Thymus (tissue), 11 donors: Measurements from ENCODE around the gene RPL38. TPM values are rescaled to one million over a fixed set of nuclear protein-coding genes. Genes with fewer than 3 reads are reported as not detected.

ENCODE experiments used
- DNase-seq, 9 donors: peaks; one replicate each; pipeline ENCODE4 v3.0.0-alpha.2; 2013; ENCODE audit warnings: low spot score in 9 of 9, low read depth in 6 of 9, missing footprints in 1 of 9
- H3K27ac ChIP-seq, 2 donors: one replicate each; pipeline ENCODE4 v1.5.1; 2013; ENCODE audit warnings: control low read depth in 1 of 2, low read depth in 1 of 2, low read length in 1 of 2, mild to moderate bottlenecking in 1 of 2, moderate library complexity in 1 of 2
- H3K27me3 ChIP-seq, 2 donors: one replicate each; pipeline ENCODE4 v1.5.1; 2013; ENCODE audit warnings: low read length in 1 of 2; ENCODE audit not compliant: control insufficient read depth in 2 of 2, insufficient read depth in 1 of 2
- H3K36me3 ChIP-seq, 2 donors: one replicate each; pipeline ENCODE4 v1.5.1; 2013; ENCODE audit warnings: low read length in 1 of 2, mild to moderate bottlenecking in 1 of 2, moderate library complexity in 1 of 2; ENCODE audit not compliant: control insufficient read depth in 2 of 2, insufficient read depth in 2 of 2
- H3K4me1 ChIP-seq, 2 donors: one replicate each; pipeline ENCODE4 v1.5.1; 2013; ENCODE audit warnings: low read length in 2 of 2; ENCODE audit not compliant: control insufficient read depth in 2 of 2, insufficient read depth in 2 of 2
- H3K4me3 ChIP-seq, 2 donors: one replicate each; pipeline ENCODE4 v1.5.1; 2013; ENCODE audit warnings: low read length in 2 of 2, control low read depth in 1 of 2, mild to moderate bottlenecking in 1 of 2
- H3K9me3 ChIP-seq, 2 donors: one replicate each; pipeline ENCODE4 v1.5.1; 2013; ENCODE audit warnings: low read length in 1 of 2, mild to moderate bottlenecking in 1 of 2; ENCODE audit not compliant: control insufficient read depth in 2 of 2, insufficient read depth in 1 of 2
- WGBS: extraction: QIAGEN DNeasy Blood & Tissue Kit; methylation state at CpG from one replicate; pipeline ENCODE4 v1.1.7; 2013; 5-methylcytosine and 5-hydroxymethylcytosine counted together
- polyA plus RNA-seq: library from polyadenylated mRNA; stranded (reverse); fragments of 200-250 nt; gene quantifications from one replicate; pipeline ENCODE4 v1.2.3, GENCODE V29; 2013
- total RNA-seq: library from RNA; stranded (reverse); fragments of 120-200 nt; gene quantifications from one replicate; pipeline ENCODE4 v1.2.4, GENCODE V29; 2013
- donor health status: healthy.

Gene RPL38
- total and polyA plus RNA-seq, 2 donors: 2,116 to 3,433 TPM

DNA sequence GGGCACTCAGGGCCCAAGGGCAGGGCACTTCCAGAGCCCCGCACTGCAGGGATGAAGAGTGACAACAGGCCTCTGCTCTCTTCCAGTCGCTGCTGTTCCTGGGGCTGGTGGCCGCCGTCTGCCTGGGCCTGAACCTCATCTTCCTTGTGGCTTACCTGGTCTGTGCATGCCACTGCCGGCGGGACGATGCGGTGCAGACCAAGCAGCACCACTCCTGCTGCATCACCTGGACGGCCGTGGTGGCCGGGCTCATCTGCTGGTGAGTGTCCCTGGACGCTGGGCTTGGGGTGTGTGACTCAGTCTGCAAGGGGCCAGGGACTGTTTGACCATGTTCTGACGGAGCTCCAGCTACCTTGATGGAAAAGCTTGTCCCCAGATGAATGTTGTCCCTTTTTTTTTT lies 18.9 kb downstream of the RPL38 start:
- H3K27ac ChIP-seq: no peak overlapping the region
- 96% methylated on average over 13 of the region's 13 CpGs for WGBS

DNA sequence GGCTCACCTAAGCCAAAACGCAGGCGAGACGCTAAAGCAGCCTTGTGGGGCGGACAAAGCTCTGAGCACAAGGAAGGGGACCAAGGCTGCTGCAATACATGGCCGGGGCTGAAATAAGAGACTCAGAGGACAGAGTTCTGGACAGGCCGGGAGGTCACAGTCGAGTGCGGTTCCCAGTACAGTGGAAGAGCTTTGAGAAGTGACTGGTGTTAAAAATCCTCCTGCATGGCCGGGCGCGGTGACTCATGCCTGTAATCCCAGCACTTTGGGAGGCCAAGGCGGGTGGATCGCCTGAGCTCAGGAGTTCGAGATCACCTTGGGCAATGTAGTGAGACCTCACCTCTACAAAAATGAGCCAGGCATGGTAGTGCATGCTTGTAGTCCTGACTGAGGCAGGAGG lies 20.4 kb downstream of the RPL38 start:
- Histone ChIP-seq H3K27ac (no peak overlapping the region), H3K9me3 (peaks cover 0 to 3% of the 10 kb centered on the region in 2 donors), H3K36me3 (no peaks in the 10 kb centered on the region), H3K4me1 (no peaks in the 10 kb centered on the region), H3K27me3 (no peaks in the 10 kb centered on the region), H3K4me3 (no peak overlapping the region)
- DNase-seq: no peak
- WGBS: 98% methylated on average over 14 of the region's 14 CpGs

More for the DNA sequence above, 18.9 kb downstream of the RPL38 start:
- peaks cover 0 to 2% of the 10 kb centered on the region in 2 donors for H3K27me3 ChIP-seq
- peaks cover 0 to under 1% of the 10 kb centered on the region in 2 donors for H3K4me1 ChIP-seq
- DNase-seq: no peak
- no peaks in the 10 kb centered on the region for H3K36me3 ChIP-seq
- H3K9me3 ChIP-seq: peaks cover 0 to 3% of the 10 kb centered on the region in 2 donors
- H3K4me3 ChIP-seq: no peak overlapping the region

- Histone ChIP-seq H3K27ac (no peak overlapping the region), H3K36me3 (no peaks in the 10 kb centered on the region), H3K4me3 (no peak overlapping the region), H3K27me3 (no peaks in the 10 kb centered on the region), H3K9me3 (no peaks in the 10 kb centered on the region), H3K4me1 (no peaks in the 10 kb centered on the region)
- 98% methylated on average over 20 of the region's 20 CpGs for WGBS
- no peak for DNase-seq
Measured at GRCh38 chr17:74224959-74225725, 21.7 kb downstream of the RPL38 start.

DNA sequence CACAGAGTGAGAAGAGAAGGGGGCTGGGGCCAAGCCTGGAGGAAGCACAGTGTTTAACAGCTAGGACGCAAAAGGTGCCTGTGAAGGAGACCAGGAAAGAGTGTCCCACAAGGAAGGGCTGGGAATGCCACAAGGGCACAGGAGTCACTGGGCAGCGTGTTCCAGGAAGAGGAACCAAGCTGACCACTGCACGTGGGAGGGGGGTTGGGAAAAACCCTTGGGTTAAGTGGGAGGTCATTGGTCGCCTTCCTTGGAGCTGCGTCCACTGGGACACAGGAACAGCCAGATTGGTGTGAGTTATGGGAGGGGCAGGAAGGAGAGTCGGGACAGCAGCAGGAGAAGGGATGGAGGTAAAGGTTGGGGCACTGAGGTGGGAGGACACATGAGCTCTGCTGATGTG lies 22.8 kb downstream of the RPL38 start:
- no peaks in the 10 kb centered on the region for H3K4me1 ChIP-seq
- H3K9me3 ChIP-seq: no peaks in the 10 kb centered on the region
- 97% methylated on average over 6 of the region's 6 CpGs for WGBS
- no peak overlapping the region for H3K27ac ChIP-seq
- no peaks in the 10 kb centered on the region for H3K27me3 ChIP-seq
- H3K4me3 ChIP-seq: no peak overlapping the region
- no peak for DNase-seq
- H3K36me3 ChIP-seq: no peaks in the 10 kb centered on the region

DNA sequence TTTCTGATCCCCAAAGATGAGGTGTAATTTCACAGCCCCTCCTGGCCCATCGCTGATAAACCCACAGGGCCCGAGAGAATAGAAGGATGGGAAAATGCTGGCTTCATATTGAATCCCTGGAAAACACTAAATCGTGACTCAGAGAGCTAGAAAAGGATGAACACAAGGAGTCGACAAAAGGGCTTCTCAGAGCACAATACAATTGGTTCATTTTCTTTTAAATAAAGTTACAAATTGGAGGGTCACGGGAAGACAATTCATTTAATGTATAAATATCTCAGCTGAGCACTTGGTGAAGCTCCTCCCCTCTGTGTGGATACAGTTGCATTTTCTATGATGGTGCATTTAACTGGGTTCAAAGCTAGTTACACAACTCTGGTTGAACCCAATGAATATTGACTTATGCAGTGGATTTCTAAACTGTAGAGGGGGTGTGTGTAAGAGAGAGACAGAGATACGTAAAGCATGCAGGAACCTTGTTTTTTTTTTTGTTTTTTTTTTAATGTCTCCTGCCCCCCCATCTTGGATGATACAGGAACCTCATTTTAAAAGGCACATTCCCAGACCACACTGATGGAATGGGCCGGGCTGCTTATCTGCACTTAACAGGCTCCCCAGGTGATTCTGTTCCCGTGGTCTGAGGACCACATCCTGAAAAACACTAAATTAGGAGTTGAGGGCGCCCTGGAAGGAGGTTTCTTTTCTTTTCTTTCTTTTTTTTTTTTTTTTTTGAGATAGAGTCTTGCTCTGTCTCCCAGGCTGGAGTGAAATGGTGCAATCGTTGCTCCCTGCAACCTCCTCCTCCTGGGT lies 24.0 kb downstream of the RPL38 start:
- no peak overlapping the region for H3K4me3 ChIP-seq
- no peaks in the 10 kb centered on the region for H3K36me3 ChIP-seq
- no peak overlapping the region for H3K27ac ChIP-seq
- H3K9me3 ChIP-seq: no peaks in the 10 kb centered on the region
- H3K27me3 ChIP-seq: no peaks in the 10 kb centered on the region
- H3K4me1 ChIP-seq: no peaks in the 10 kb centered on the region
- no peak for DNase-seq
- 83% methylated on average over 10 of the region's 10 CpGs for WGBS

GRCh38 chr17:74228306-74228978 lies 25.0 kb downstream of the RPL38 start:
- Histone ChIP-seq H3K9me3 (no peaks in the 10 kb centered on the region), H3K4me3 (no peak overlapping the region), H3K36me3 (no peaks in the 10 kb centered on the region), H3K4me1 (no peaks in the 10 kb centered on the region), H3K27me3 (no peaks in the 10 kb centered on the region), H3K27ac (no peak overlapping the region)
- no peak for DNase-seq
- WGBS: 88% methylated on average over 5 of the region's 5 CpGs

GRCh38 chr17:74230896-74231295 lies 27.4 kb downstream of the RPL38 start:
- Histone ChIP-seq H3K9me3 (no peaks in the 10 kb centered on the region), H3K4me3 (no peak overlapping the region), H3K4me1 (peaks cover 3 to 13% of the 10 kb centered on the region in 2 donors), H3K27me3 (no peaks in the 10 kb centered on the region), H3K36me3 (no peaks in the 10 kb centered on the region), H3K27ac (no peak overlapping the region)
- WGBS: 98% methylated on average over 16 of the region's 16 CpGs
- no peak for DNase-seq

DNA sequence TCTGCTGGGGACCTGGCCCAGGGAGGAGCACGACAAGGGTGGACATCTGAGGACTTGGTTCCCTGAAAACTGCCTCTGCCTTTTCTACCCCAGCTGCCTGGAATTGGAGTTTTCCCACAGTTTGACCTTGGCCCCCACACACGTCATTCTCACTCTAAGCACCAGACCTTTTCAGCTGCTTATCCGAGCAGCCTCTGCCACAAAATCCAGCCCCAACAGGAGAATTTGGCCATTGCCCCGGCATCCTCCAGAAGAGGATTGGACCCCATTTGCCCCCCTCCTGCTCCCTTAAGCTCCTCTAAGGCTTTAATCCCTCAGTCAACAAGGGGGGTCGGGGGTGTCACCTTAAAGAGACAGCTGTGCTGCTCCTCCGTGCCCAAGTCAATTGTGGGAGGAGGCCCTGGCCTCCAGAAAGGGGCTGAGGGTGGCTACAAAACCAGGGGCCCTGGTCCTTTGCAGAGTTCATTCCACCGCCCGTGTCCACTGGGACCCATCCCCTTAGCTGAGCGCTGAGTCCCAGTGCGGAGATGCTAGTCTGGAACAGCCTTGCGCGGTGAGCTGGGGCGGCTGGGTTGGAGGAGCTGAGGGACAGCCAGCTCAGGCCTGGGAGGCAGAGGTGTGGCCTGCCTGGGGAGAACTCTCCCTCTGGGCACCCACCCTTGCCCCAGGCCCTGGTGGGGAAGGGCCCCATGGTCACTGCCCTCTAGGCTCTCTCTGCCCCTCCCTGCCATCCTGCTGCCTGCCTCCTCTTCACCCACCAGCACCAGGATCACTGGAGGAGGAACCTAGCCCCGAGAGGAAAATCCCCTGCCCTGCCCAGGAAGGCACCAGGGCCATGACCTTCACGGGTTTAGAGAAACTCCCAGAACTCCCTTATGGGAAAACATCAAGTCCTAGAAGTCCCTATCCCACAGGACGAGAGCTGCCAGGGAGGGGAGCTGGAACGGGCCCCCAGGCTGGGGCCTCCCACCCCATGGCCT lies 28.7 kb downstream of the RPL38 start:
- 96% methylated on average over 17 of the region's 17 CpGs for WGBS
- Histone ChIP-seq H3K4me3 (no peak overlapping the region), H3K27me3 (no peaks in the 10 kb centered on the region), H3K27ac (no peak overlapping the region), H3K4me1 (peaks cover 3 to 16% of the 10 kb centered on the region in 2 donors), H3K9me3 (no peaks in the 10 kb centered on the region), H3K36me3 (no peaks in the 10 kb centered on the region)
- no peak for DNase-seq
